NB4 (cell line): ENCODE results near the gene DAB2IP.

Source experiments
- DNase-seq: peaks from one replicate; pipeline ENCODE4 v3.0.0; 2010; ENCODE audit warnings: low read depth
- H3K4me3 ChIP-seq: one replicate; pipeline ENCODE4 v1.5.1; 2011; ENCODE audit warnings: mild to moderate bottlenecking, low read depth, low read length, moderate library complexity
- CTCF ChIP-seq: IDR thresholded peaks from one replicate; pipeline ENCODE4 v1.5.1; 2012; ENCODE audit warnings: low read depth, low read length
- MAX ChIP-seq: IDR thresholded peaks from 2 replicates; pipeline ENCODE4 v1.6.1; 2011; ENCODE audit warnings: low read depth, low read length
- MYC ChIP-seq: IDR thresholded peaks from 2 replicates; pipeline ENCODE4 v1.6.1; 2011; ENCODE audit warnings: low read depth, low read length
- POLR2A ChIP-seq: IDR thresholded peaks from 2 replicates; pipeline ENCODE4 v1.6.1; 2011; ENCODE audit warnings: mild to moderate bottlenecking; ENCODE audit not compliant: insufficient read length; ENCODE audit errors: extremely low read depth

DAB2IP gene

GRCh38 chr9:121773954-121774714 lies 122.7 kb downstream of the DAB2IP start:
- no peak overlapping the region for H3K4me3 ChIP-seq
- no peak for TF ChIP-seq MYC
- TF ChIP-seq CTCF: no peak
- no peak for TF ChIP-seq MAX
- TF ChIP-seq POLR2A: no peak
- DNase-seq: no peak

- TF ChIP-seq MYC: no peak
- no peak for TF ChIP-seq MAX
- TF ChIP-seq POLR2A: no peak
- no peak overlapping the region for H3K4me3 ChIP-seq
- no peak for DNase-seq
Measured at GRCh38 chr9:121774715-121775613, 123.5 kb downstream of the DAB2IP start.

GRCh38 chr9:121776001-121776738 lies 124.7 kb downstream of the DAB2IP start:
- DNase-seq: no peak
- TF ChIP-seq CTCF: no peak
- no peak for TF ChIP-seq MYC
- no peak for TF ChIP-seq MAX
- TF ChIP-seq POLR2A: no peak
- no peak overlapping the region for H3K4me3 ChIP-seq

GRCh38 chr9:121776739-121777637 lies 125.6 kb downstream of the DAB2IP start:
- no peak overlapping the region for H3K4me3 ChIP-seq
- no peak for TF ChIP-seq MYC
- no peak for TF ChIP-seq CTCF
- TF ChIP-seq MAX: no peak
- TF ChIP-seq POLR2A: no peak
- DNase-seq: no peak

- DNase-seq: no peak
- no peak overlapping the region for H3K4me3 ChIP-seq
- TF ChIP-seq POLR2A: no peak
- TF ChIP-seq MYC: no peak
- no peak for TF ChIP-seq CTCF
- TF ChIP-seq MAX: no peak
Measured at GRCh38 chr9:121778252-121779225, 127.1 kb downstream of the DAB2IP start.
